Stimulated activated CD8-positive, alpha-beta memory T cell treated with anti-CD3 and anti-CD28 coated beads, Interleukin-7, amount 100 ng/mL, for 24 hours (primary cell): ENCODE data around the gene KCNH5.

Source experiments
- DNase-seq: peaks from one replicate; pipeline ENCODE4 v3.0.0-alpha.2; 2020; ENCODE audit warnings: low read depth

KCNH5 gene

GRCh38 chr14:62743560-62743959 is 301.7 kb downstream of the KCNH5 start:
- DNase-seq, result no peak

GRCh38 chr14:62743118-62743517 is 302.1 kb downstream of the KCNH5 start:
- DNase-seq, result no peak

DNA sequence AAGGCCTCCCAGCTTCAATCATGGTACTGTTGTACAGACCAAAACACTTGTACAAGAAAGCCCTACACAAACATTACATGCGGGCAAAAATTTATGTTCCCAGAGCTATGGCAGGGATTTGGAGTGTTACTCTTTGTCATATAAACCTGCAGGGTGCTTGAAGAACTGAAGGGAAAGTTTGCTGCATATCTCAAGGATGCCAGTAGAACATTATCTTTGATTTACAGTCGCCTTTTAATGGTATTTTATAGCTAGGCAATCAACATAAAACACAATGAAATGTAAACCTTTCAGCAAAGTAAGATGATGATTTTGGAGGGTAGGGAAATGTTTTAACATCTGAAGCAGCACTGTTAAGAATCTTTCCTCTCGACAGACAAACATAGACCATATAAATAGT is 305.6 kb downstream of the KCNH5 start:
- DNase-seq, result no peak

DNA sequence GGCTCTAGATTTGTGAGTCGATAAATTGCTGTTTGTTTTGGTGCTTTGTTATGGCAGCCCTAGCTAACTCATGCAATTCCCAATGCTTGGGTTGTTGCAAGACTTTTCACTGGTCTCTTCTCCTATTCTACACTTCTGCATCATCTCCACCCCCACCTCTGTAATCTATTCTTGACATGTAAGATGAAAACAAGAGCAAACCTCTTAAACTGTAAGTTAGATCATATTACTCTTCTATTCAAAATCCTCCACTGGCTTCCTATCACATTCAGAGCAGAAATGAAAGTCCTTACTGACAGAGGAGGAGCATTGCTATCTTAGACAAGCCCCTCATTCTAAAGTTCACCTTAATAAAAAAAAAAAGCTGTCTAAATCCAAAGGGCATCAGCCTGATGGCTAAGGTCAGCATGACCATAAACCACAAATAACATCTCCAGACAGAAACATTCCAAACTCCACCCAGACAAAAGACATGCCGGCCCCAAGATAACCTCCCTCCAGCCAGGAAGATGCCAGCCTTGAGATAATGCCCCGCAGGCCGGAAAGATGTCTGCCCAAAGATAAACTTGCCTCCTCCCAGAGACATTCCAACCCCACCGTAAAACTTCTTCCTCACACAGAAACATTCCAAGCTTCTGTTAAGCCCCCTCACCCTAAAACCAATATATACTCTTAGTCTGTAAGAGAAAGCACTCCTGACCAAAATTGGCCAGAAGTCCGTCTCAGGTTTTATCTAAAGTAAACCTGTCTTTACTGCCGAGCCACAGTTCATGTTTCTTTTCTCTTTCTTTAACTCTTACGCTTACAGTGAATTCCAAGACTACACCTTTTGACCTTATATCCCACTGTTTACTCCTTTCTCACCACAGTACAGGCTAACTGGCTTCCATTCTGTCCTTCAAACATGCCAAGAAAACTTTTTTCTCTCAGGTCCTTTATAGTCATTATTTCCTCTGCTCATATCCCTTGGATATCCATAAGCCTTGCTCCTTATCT is 308.9 kb downstream of the KCNH5 start:
- DNase-seq, result no peak

DNA sequence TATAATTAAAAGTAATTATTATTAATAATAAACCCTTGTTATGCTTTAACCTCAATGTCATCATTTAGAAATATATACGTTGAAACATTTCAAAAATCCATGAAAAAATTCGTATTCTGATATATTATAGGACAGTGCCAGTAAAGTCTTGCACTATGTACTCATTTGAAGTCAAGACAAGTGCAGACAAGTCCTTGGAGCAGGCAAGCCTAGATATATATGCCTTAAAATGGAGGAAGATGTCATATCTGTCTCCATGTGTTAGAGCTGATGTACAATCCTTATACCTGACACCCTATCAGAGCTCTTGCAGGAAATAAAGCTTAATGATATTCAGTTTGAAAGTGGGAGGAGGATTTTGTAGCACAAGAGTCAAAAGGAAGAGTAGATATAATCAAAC is 310.4 kb downstream of the KCNH5 start:
- DNase-seq, result no peak

GRCh38 chr14:62722406-62722805 is 322.9 kb downstream of the KCNH5 start:
- no peak for DNase-seq

DNA sequence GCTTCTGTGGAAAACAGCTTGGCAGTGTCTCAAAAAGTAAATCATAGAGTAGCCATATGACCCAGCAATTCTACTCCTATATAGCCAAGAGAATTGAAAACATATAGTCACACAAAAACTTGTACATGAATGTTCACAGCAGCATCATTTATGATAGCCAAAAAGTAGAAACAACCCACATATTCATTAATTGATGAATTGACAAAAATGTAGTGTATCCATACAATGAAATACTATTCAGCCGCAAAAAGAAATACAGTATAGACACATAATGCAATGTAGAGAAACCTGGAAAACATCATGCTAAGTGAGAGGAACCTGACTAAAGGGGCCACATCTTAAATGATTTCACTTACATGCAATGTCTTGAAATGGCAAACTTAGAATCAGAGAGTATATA is 326.6 kb downstream of the KCNH5 start:
- no peak for DNase-seq

DNA sequence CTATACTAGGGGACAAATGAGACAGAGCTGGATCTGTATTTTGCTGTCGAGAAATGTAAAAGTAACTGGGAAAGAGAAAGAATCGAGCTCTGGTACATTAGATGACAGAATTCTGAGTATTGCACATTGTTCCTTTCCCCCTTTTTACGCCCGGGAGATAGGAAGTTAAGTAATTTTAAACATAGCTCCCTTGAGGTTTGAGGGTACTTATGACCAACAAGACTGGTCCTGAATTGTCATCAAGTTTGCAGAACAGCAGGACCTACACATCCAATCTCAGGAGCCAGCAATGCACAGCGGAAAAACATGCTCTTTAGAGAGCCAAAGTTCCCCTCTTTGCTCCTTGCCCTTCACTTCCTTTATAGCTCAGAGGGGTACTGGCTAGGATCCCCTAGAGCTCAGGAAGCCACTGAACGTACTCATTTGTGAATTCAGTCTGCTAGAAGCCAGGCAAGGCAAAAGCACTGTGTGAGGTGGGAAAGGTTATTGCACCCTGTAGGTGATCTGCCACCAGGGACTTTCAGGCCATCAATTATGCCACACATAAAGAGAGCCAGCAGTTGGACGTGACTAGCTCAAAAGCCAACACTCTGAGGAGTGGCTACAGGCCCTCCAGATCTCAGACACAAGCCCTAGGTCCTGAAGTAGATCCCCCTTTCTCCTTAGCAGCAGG is 333.8 kb downstream of the KCNH5 start:
- no peak for DNase-seq

DNA sequence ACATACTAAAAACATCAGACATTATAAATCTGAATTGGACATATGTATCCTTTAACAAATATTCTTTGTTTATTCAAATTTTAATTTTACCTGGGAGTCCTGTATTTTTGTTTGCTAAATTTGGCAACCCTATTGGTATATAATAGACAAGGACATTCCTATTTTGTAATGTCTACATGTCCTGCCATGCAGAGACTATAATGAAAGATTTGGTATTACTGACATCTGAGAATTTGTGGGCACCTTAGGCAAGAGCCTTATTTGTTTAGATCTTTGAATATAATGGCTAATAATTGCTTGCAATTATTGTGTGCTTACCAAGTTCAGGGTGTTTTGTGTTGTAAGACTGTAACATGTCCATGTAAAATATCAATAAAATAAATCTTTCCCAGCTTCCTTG is 334.4 kb downstream of the KCNH5 start:
- no peak for DNase-seq

DNA sequence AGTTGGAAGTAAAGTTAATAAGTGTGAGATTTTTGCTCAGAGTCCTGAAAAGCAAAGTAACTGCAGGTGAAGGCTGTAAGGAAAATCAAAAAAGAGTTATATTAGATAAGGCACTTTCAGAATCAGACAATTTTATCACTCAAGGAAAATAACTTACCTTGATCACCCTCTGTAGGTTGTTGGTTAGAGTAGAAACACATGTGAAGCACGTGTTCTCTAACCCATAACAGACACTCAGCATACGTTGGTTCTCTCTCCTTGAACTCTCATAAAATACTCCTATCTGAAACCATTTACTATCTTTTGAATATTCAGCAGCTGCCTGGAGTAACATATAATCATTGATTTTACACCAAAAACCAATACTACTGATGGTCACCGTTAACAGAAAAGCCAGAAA is 335.5 kb downstream of the KCNH5 start:
- no peak for DNase-seq

- no peak for DNase-seq
Observed at GRCh38 chr14:62706217-62706616, 339.0 kb downstream of the KCNH5 start.

DNA sequence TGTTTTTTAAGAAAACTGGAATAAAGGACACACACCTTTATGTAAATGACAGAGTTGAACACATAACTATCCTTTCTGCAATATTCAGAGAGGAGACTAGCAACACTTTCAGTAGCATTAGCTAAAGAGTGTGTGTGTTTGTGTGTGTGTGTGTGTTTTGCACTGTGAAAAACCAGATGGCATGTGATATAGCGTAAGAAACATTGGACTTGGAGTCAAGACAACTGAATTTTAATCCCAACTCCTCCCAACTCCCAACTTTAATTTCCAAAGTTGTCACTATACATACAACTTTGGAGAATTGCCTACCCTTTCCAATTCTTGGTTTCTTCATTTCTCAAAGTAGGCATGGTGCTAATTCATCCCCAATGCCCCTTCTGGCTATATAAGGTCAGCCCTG is 347.8 kb downstream of the KCNH5 start:
- DNase-seq, result no peak

GRCh38 chr14:62696929-62697328 is 348.3 kb downstream of the KCNH5 start:
- DNase-seq, result no peak

DNA sequence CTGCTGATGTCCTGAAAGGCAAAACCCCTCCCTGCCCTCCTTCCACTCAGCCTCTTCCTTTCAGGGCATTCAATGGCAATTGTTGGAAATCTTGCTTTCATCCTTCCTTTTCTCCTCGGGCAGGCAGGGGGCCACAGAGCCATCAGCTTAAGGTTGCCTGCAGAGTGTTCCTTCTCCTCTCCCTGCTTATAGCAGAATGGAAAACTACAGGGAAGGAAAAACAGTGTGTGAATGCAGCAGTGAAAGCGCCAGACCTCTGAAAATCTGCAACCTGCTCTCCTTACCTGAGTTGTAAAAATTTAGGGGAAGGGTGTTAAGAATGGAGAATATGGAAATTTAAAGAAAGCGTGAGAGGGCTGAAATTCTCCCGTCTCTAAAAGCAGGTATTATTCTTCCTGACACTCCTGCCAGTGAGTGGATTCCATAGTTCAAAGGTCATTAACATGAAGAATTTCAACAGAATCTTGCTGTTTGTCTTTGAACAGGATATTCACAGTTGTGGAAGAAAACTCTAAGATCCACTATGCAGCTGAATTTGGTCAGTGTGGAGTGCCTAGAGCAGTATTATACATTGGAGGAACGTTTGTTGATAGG is 348.8 kb downstream of the KCNH5 start:
- no peak for DNase-seq

DNA sequence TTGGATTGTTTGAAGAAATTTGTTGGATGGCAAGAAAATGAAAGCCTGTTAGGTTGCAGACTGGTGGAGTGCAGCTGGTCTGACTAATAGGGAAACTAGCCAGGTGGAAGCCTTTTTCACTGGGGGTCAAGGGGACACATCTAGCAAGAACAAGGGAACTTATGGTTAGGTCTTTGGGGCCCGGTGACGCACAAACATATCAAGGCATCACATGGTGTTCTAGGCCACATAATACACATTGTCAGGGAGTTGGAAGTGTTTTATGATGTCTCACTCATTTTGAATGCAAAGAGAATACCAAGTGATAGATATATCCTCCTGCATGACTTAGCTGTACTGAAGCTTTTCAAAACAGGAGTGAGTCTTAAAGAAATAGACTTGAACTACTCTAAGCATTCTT is 351.2 kb downstream of the KCNH5 start:
- DNase-seq, result no peak

DNA sequence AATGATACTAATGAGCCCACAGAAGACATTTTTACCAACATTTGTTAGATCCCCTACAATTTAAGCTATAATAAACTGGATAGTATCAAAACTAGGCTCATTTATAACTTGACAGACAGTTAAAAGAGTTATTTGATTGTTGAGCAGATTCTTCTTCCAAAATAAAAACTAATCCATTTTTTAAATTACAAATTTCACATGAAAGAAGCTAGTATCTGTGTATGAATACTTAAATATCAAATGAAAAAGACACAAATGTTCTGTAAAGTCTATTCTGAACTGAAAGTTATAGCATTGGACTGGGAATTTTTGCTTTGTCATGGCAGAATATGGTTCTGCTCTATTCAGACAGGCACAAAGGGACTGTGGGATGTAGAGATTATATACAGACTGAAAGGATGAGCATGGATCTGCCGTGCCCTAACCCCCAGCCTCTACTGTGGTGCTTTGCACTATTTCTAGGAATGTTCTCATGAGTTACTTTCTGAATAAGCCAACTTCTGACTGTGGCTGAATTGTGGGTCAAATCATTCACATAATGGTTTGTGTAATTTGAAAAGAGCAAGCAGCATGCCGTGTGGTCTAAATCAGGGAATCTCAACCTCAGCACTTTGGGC is 352.7 kb downstream of the KCNH5 start:
- no peak for DNase-seq

- DNase-seq, result no peak
Observed at GRCh38 chr14:62691647-62692489, 353.4 kb downstream of the KCNH5 start.

DNA sequence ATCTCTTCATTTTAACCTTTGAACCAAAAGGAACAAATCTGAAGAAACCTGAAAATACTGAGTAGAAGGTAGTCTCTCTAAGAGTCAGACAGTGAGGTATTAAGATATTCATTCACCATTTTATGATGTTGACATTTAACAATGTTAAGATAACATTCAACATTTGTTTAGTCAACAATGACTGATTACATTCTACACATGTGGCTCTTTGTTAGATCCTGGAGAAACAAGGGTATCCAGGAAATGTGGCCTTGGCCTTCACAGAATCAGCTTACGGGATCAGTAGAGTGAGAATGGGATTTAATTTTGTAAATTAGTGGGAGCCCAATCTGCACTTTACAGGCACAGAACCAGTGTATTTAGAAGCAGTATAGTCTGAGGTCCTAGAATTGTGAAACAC is 355.5 kb downstream of the KCNH5 start:
- DNase-seq, result no peak

- DNase-seq, result no peak
Observed at GRCh38 chr14:62687818-62688217, 357.4 kb downstream of the KCNH5 start.

GRCh38 chr14:62684376-62684775 is 360.9 kb downstream of the KCNH5 start:
- no peak for DNase-seq

- DNase-seq, result no peak
Observed at GRCh38 chr14:62682208-62682607, 363.1 kb downstream of the KCNH5 start.
